IMR-90 (cell line): ENCODE results near the gene CADM1. TPM values are rescaled to one million over a fixed set of nuclear protein-coding genes. Genes with fewer than 3 reads are reported as not detected.

ENCODE experiments used
- ATAC-seq: fragments of 200-7000 bp; cut with Tn5 transposase; 2 replicates; pipeline ENCODE4 v1.9.1; 2020; ENCODE audit warnings: low read depth, mild to moderate bottlenecking, moderate library complexity
- BruUV-seq: library from RNA; stranded (reverse); fragments of 400-500 nt; replicated peaks from 2 replicates; lab custom pipeline; 2021; lab: Mats Ljungman, UMichigan
- CTCF ChIA-PET: fragments of 300-600 bp; formaldehyde crosslinking; extraction: SDS; loops from one replicate; lab custom pipeline; 2021; ENCODE audit warnings: antibody characterized with exemption; lab: Yijun Ruan, JAX
- POLR2A ChIA-PET: fragments of 300-600 bp; sonication (Branson Sonifier 250); formaldehyde crosslinking; loops from one replicate; lab custom pipeline; 2022; ENCODE audit warnings: antibody characterized with exemption; ENCODE audit not compliant: unreplicated experiment; lab: Charles Lee
- DNase-seq: peaks from one replicate; pipeline ENCODE4 v3.0.0; 2013
- H2AFZ ChIP-seq: replicated peaks from 2 replicates; pipeline ENCODE3; 2013; ENCODE audit warnings: low read length, mild to moderate bottlenecking; ENCODE audit not compliant: poor library complexity
- H2AK5ac ChIP-seq: 2 replicates; pipeline ENCODE4 v1.6.1; 2013; ENCODE audit warnings: low read depth, low read length, inconsistent platforms
- H2AK9ac ChIP-seq: replicated peaks from 2 replicates; pipeline ENCODE3; 2013; ENCODE audit warnings: mild to moderate bottlenecking, low read depth, low read length, moderate library complexity; ENCODE audit not compliant: poor library complexity
- H2BK120ac ChIP-seq: 2 replicates; pipeline ENCODE4 v1.6.1; 2013; ENCODE audit warnings: low read depth, low read length, inconsistent platforms
- H2BK15ac ChIP-seq: 3 replicates; pipeline ENCODE4 v1.6.1; 2013; ENCODE audit warnings: low read depth, low read length, inconsistent platforms
- H2BK20ac ChIP-seq: 2 replicates; pipeline ENCODE4 v1.6.1; 2013; ENCODE audit warnings: low read depth, mild to moderate bottlenecking, inconsistent platforms, low read length, moderate library complexity
- H2BK5ac ChIP-seq: 2 replicates; pipeline ENCODE4 v1.6.1; 2013; ENCODE audit warnings: mild to moderate bottlenecking, low read depth, low read length, inconsistent platforms; ENCODE audit not compliant: poor library complexity, severe bottlenecking
- H3K14ac ChIP-seq: replicated peaks from 2 replicates; pipeline ENCODE4 v1.6.1; 2013; ENCODE audit warnings: low read depth, low read length, inconsistent platforms
- H3K18ac ChIP-seq: 2 replicates; pipeline ENCODE4 v1.6.1; 2013; ENCODE audit warnings: low read depth, low read length, control low read depth
- H3K23ac ChIP-seq: 2 replicates; pipeline ENCODE4 v1.6.1; 2013; ENCODE audit warnings: low read depth, low read length, inconsistent platforms
- H3K27ac ChIP-seq: 2 replicates; pipeline ENCODE4 v1.5.1; 2013; ENCODE audit warnings: mild to moderate bottlenecking, control low read depth, low read length; ENCODE audit not compliant: insufficient read depth
- H3K27me3 ChIP-seq: 2 replicates; pipeline ENCODE4 v1.6.1; 2013; ENCODE audit warnings: low read length; ENCODE audit not compliant: control insufficient read depth, insufficient read depth
- H3K36me3 ChIP-seq: 2 replicates; pipeline ENCODE4 v1.6.1; 2013; ENCODE audit warnings: low read length, mixed read lengths; ENCODE audit not compliant: control insufficient read depth, insufficient read depth
- H3K4ac ChIP-seq: 2 replicates; pipeline ENCODE4 v1.6.1; 2013; ENCODE audit warnings: low read depth, low read length, inconsistent platforms
- H3K4me1 ChIP-seq: 2 replicates; pipeline ENCODE4 v1.6.1; 2013; ENCODE audit warnings: low read length, mixed read lengths; ENCODE audit not compliant: control insufficient read depth, insufficient read depth
- H3K4me2 ChIP-seq: 2 replicates; pipeline ENCODE4 v1.6.1; 2013; ENCODE audit warnings: low read depth, mild to moderate bottlenecking, control low read depth, low read length, moderate library complexity
- H3K4me3 ChIP-seq: 2 replicates; pipeline ENCODE4 v1.5.1; 2013; ENCODE audit warnings: low read depth, mild to moderate bottlenecking, control low read depth, low read length, moderate library complexity; ENCODE audit not compliant: insufficient read depth
- H3K56ac ChIP-seq: 2 replicates; pipeline ENCODE4 v1.6.1; 2013; ENCODE audit warnings: low read length, inconsistent platforms; ENCODE audit not compliant: insufficient read depth; ENCODE audit errors: extremely low read depth
- H3K79me1 ChIP-seq, 2 experiments: 2 replicates each; pipeline ENCODE4 v1.6.1; 2013; ENCODE audit warnings: low read length in 2 of 2, inconsistent platforms in 1 of 2, low read depth in 1 of 2
- H3K9ac ChIP-seq: 2 replicates; pipeline ENCODE4 v1.6.1; 2013; ENCODE audit warnings: low read depth, low read length, control low read depth
- H3K9me1 ChIP-seq: 2 replicates; pipeline ENCODE4 v1.6.1; 2013; ENCODE audit warnings: low read length, inconsistent platforms; ENCODE audit not compliant: insufficient read depth
- H3K9me3 ChIP-seq: 2 replicates; pipeline ENCODE4 v1.6.1; 2013; ENCODE audit warnings: low read length; ENCODE audit not compliant: control insufficient read depth, insufficient read depth
- H4K20me1 ChIP-seq: 2 replicates; pipeline ENCODE4 v1.6.1; 2013; ENCODE audit warnings: low read length, inconsistent platforms; ENCODE audit not compliant: insufficient read depth
- H4K5ac ChIP-seq: 2 replicates; pipeline ENCODE4 v1.6.1; 2013; ENCODE audit warnings: mild to moderate bottlenecking, low read depth, low read length, control low read depth
- H4K8ac ChIP-seq, 2 experiments: 2 replicates each; pipeline ENCODE4 v1.6.1; 2013; ENCODE audit warnings: low read depth in 2 of 2, low read length in 2 of 2, control low read depth in 1 of 2, inconsistent platforms in 1 of 2
- H4K91ac ChIP-seq: 2 replicates; pipeline ENCODE4 v1.6.1; 2013; ENCODE audit warnings: low read depth, low read length, inconsistent platforms; ENCODE audit not compliant: insufficient read depth
- BHLHE40 ChIP-seq: fragments of 150-350 bp; IDR thresholded peaks from 2 replicates; pipeline ENCODE4 v1.6.1; 2016; ENCODE audit warnings: mild to moderate bottlenecking, low read depth, low read length
- CEBPB ChIP-seq: IDR thresholded peaks from 2 replicates; pipeline ENCODE4 v1.6.1; 2012; ENCODE audit warnings: low read depth, low read length, improper control_type of control experiment
- CHD1 ChIP-seq: IDR thresholded peaks from 2 replicates; pipeline ENCODE4 v1.6.1; 2012; ENCODE audit warnings: low read depth, low read length, improper control_type of control experiment
- FOS ChIP-seq: fragments of 150-350 bp; IDR thresholded peaks from 2 replicates; pipeline ENCODE4 v1.6.1; 2016; ENCODE audit warnings: low read depth, low read length
- MAFK ChIP-seq: IDR thresholded peaks from 2 replicates; pipeline ENCODE4 v1.6.1; 2012; ENCODE audit warnings: low read depth, low read length, improper control_type of control experiment
- MAZ ChIP-seq: IDR thresholded peaks from 2 replicates; pipeline ENCODE4 v1.6.1; 2012; ENCODE audit warnings: low read depth, mild to moderate bottlenecking, low read length, improper control_type of control experiment, moderate library complexity, borderline replicate concordance
- MXI1 ChIP-seq: IDR thresholded peaks from 2 replicates; pipeline ENCODE4 v1.6.1; 2012; ENCODE audit warnings: low read depth, mild to moderate bottlenecking, low read length, moderate library complexity, borderline replicate concordance
- NFE2L2 ChIP-seq: fragments of 150-350 bp; IDR thresholded peaks from 2 replicates; pipeline ENCODE4 v1.6.1; 2016; ENCODE audit warnings: low read depth, mild to moderate bottlenecking, low read length
- POLR2A ChIP-seq: IDR thresholded peaks from 2 replicates; pipeline ENCODE4 v1.6.1; 2012; ENCODE audit warnings: mild to moderate bottlenecking, low read depth, low read length
- RAD21 ChIP-seq: IDR thresholded peaks from 2 replicates; pipeline ENCODE4 v1.6.1; 2012; ENCODE audit warnings: low read length, improper control_type of control experiment
- RCOR1 ChIP-seq: IDR thresholded peaks from 2 replicates; pipeline ENCODE4 v1.6.1; 2012; ENCODE audit warnings: mild to moderate bottlenecking, low read length, improper control_type of control experiment; ENCODE audit not compliant: insufficient replicate concordance
- RFX5 ChIP-seq: IDR thresholded peaks from 2 replicates; pipeline ENCODE4 v1.8.0; 2012; ENCODE audit warnings: low read depth, mild to moderate bottlenecking, low read length, moderate library complexity
- SMC3 ChIP-seq: fragments of 150-350 bp; IDR thresholded peaks from 2 replicates; pipeline ENCODE4 v1.6.1; 2016; ENCODE audit warnings: low read depth, mild to moderate bottlenecking, antibody characterized with exemption, low read length, moderate library complexity
- WGBS, 2 experiments: methylation state at CpG; one replicate each; pipeline versions ENCODE4 v1.1.5 to v1.1.7; 2013; ENCODE audit warnings: missing lambda C conversion rate in 2 of 2; ENCODE audit not compliant: insufficient read length in 1 of 2; ENCODE audit errors: extremely low coverage in 2 of 2; 5-methylcytosine and 5-hydroxymethylcytosine counted together
- dilution Hi-C: fragments of 300-500 bp; cut with HindIII; formaldehyde crosslinking; loops from one replicate; pipeline ENCODE4 v1.14.3; 2018; ENCODE audit warnings: low sequenced_read_pairs; ENCODE audit not compliant: unreplicated experiment
- in situ Hi-C: fragments of 300-500 bp; cut with MboI; formaldehyde crosslinking; loops from 3 replicates; pipeline ENCODE4 v1.14.3; 2019; ENCODE audit warnings: low sequenced_read_pairs, inconsistent platforms, mixed read lengths
- intact Hi-C: fragments of 100-400 bp; cut with micrococcal nuclease; formaldehyde crosslinking; loops from 2 replicates; pipeline ENCODE4 v1.10.0; 2022
- polyA plus RNA-seq, 3 experiments: library from polyadenylated mRNA; depleted of rRNA; stranded (reverse); fragments of >200 nt; gene quantifications; 2 replicates each; pipeline ENCODE4 v1.2.3, GENCODE V29; 2012; ENCODE audit warnings: low replicate concordance in 1 of 3
- total RNA-seq: library from RNA; depleted of rRNA; stranded (reverse); fragments of >200 nt; gene quantifications from 2 replicates; pipeline ENCODE4 v1.2.3, GENCODE V29; 2012
- TF ChIP-seq, protein P1 (sequence below): fragments of 150-350 bp; IDR thresholded peaks from 2 replicates; pipeline ENCODE4 v1.6.1; 2016; ENCODE audit warnings: low read depth, mild to moderate bottlenecking, low read length, moderate library complexity, borderline replicate concordance
- TF ChIP-seq, protein P2 (sequence below): conservative IDR thresholded peaks from 2 replicates; pipeline ENCODE4 v1.5.1; 2012; ENCODE audit warnings: mild to moderate bottlenecking, low read depth, low read length, improper control_type of control experiment

The CADM1 gene
- total and polyA plus RNA-seq, 2 of the 4 experiments (the other 2 are of a cell fraction), result 28.8 to 77.1 TPM

DNA sequence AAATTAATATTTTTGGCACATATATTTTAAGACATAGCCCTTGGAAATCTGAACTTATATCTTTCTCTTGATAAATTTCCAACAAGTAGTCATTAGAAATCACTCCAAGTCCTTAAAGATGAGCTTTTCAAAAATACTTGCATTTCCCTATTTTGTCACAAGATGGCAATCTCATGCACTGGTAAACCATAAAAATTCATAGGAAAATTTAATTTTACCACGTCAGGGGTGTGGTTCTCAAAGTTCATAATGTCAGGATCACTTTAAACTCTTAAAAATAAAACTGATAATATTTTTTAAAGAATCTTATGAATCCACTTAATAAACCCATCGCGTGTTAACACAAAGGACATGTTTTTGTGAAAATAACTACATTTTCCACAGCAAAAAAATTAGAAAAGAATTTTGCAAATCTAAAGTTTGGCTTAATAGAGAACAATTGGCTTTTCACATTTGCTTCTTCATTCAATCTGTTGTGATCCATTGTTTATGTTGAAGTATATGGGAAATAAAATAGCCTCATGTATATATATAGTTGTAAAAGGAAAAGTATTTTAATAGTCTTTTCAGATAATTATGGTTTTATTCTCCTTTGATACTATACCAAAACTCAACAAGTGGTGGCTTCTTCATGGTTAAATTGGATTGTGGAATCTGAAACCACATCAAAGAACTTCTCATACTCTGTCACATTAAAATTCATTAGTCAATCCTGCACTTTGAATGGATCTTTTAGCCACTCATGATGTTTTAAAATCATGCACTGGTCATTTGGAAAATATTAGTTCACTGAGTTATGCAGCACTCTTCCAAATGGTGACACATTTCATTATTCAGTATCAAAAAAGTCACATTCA lies 169.1 kb downstream of the CADM1 start:
- Histone ChIP-seq H2BK5ac (no peak overlapping the region), H3K79me1 (0 out of 4 replicates have a peak, but pooled peaks cover 0 to 3% of the 10 kb centered on the region in 2 experiments), H3K9me1 (no peaks in the 10 kb centered on the region), H3K4me3 (no peak overlapping the region), H3K14ac (no peak overlapping the region), H2AK9ac (no peak overlapping the region), H3K56ac (no peak overlapping the region), H3K23ac (no peak overlapping the region), H2BK15ac (no peak overlapping the region), H3K36me3 (no peaks in the 10 kb centered on the region), H4K91ac (no peak overlapping the region), H2BK20ac (no peak overlapping the region), H2AK5ac (no peak overlapping the region), H4K20me1 (no peaks in the 10 kb centered on the region), H3K27me3 (no peaks in the 10 kb centered on the region), H2AFZ (no peak overlapping the region), H3K4ac (no peak overlapping the region), H3K27ac (no peak overlapping the region), H3K4me2 (no peak overlapping the region), H3K9ac (no peak overlapping the region), H3K9me3 (no peaks in the 10 kb centered on the region), H2BK120ac (no peak overlapping the region), H4K5ac (no peak overlapping the region), H3K18ac (no peak overlapping the region), H3K4me1 (no peaks in the 10 kb centered on the region), H4K8ac (no peak overlapping the region)
- DNase-seq (peak; percentile 52), ATAC-seq (peak; percentile 57)
- CTCF ChIA-PET, result interaction anchor here (0.7 to 1.0 kb wide), 3 partner anchors 168 to 576 kb away, joined by 3 to 6 read pairs (median 3); no protein-coding TSS in a partner anchor
- no TSS peak for BruUV-seq
- POLR2A ChIA-PET, result no interaction called here
- no CpG with 5 or more reads among the region's 3 CpGs for WGBS, 2 experiments
- dilution Hi-C loops, result no loop called here
- intact Hi-C loops, result loop anchor here (1.0 to 10.0 kb wide), 6 partner anchors 168 to 942 kb away; no protein-coding TSS in a partner anchor
- in situ Hi-C loops, result loop anchor here (5.0 to 25.0 kb wide), 2 partner anchors 172 to 1352 kb away; no protein-coding TSS in a partner anchor
- TF ChIP-seq CEBPB, result no peak
- TF ChIP-seq POLR2A, result no peak
- no peak for TF ChIP-seq MAFK
- TF ChIP-seq SMC3, result peak; percentile 80
- TF ChIP-seq RCOR1, result no peak
- no peak for TF ChIP-seq NFE2L2
- TF ChIP-seq FOS, result no peak
- no peak for TF ChIP-seq MAZ
- no peak for TF ChIP-seq RFX5
- no peak for TF ChIP-seq CHD1
- no peak for TF ChIP-seq MXI1
- TF ChIP-seq RAD21, result peak; percentile 76
- no peak for TF ChIP-seq BHLHE40
- TF ChIP-seq, protein P1, sequence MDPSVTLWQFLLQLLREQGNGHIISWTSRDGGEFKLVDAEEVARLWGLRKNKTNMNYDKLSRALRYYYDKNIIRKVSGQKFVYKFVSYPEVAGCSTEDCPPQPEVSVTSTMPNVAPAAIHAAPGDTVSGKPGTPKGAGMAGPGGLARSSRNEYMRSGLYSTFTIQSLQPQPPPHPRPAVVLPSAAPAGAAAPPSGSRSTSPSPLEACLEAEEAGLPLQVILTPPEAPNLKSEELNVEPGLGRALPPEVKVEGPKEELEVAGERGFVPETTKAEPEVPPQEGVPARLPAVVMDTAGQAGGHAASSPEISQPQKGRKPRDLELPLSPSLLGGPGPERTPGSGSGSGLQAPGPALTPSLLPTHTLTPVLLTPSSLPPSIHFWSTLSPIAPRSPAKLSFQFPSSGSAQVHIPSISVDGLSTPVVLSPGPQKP, result no peak
- TF ChIP-seq, protein P2, sequence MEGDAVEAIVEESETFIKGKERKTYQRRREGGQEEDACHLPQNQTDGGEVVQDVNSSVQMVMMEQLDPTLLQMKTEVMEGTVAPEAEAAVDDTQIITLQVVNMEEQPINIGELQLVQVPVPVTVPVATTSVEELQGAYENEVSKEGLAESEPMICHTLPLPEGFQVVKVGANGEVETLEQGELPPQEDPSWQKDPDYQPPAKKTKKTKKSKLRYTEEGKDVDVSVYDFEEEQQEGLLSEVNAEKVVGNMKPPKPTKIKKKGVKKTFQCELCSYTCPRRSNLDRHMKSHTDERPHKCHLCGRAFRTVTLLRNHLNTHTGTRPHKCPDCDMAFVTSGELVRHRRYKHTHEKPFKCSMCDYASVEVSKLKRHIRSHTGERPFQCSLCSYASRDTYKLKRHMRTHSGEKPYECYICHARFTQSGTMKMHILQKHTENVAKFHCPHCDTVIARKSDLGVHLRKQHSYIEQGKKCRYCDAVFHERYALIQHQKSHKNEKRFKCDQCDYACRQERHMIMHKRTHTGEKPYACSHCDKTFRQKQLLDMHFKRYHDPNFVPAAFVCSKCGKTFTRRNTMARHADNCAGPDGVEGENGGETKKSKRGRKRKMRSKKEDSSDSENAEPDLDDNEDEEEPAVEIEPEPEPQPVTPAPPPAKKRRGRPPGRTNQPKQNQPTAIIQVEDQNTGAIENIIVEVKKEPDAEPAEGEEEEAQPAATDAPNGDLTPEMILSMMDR, result peak; percentile 73
